DND-41 (cell line): ENCODE results near the gene CCDC85C.

Experiments
- ATAC-seq: fragments of 200-7000 bp; cut with Tn5 transposase; 3 replicates; pipeline ENCODE4 v1.9.1; 2021; ENCODE audit warnings: low read depth; ENCODE audit not compliant: insufficient read depth
- DNase-seq: peaks from one replicate; pipeline ENCODE4 v3.0.0-alpha.2; 2020
- H2AFZ ChIP-seq: 2 replicates; pipeline ENCODE4 v1.6.0; 2012; ENCODE audit warnings: low read depth, low read length
- H3K27ac ChIP-seq: 2 replicates; pipeline ENCODE4 v1.5.1; 2012; ENCODE audit warnings: low read length, inconsistent platforms
- H3K27me3 ChIP-seq: fragments of 200-600 bp; sonication (generic); 2 replicates; pipeline ENCODE4 v1.6.0; 2012; ENCODE audit warnings: low read length, mild to moderate bottlenecking, inconsistent platforms; ENCODE audit not compliant: insufficient read depth, poor library complexity
- H3K36me3 ChIP-seq: 2 replicates; pipeline ENCODE4 v1.5.1; 2012; ENCODE audit warnings: low read length, inconsistent platforms; ENCODE audit not compliant: insufficient read depth
- H3K4me1 ChIP-seq: 2 replicates; pipeline ENCODE4 v1.5.1; 2012; ENCODE audit warnings: mild to moderate bottlenecking, low read length; ENCODE audit not compliant: insufficient read depth
- H3K4me2 ChIP-seq: 2 replicates; pipeline ENCODE4 v1.6.0; 2012; ENCODE audit warnings: mild to moderate bottlenecking, moderate library complexity, low read length, inconsistent platforms; ENCODE audit not compliant: insufficient read depth
- H3K4me3 ChIP-seq, 2 experiments: fragments of 200-600 bp in 1 of 2; shearing (Covaris generic) in 1 of 2; 2 replicates each; pipeline ENCODE4 v1.5.1; 2012 to 2016; ENCODE audit warnings: inconsistent platforms in 2 of 2, low read length in 2 of 2, mild to moderate bottlenecking in 2 of 2, low read depth in 1 of 2, moderate library complexity in 1 of 2
- H3K79me2 ChIP-seq: 2 replicates; pipeline ENCODE4 v1.6.0; 2012; ENCODE audit warnings: low read length, inconsistent platforms; ENCODE audit not compliant: insufficient read depth
- H3K9ac ChIP-seq: 2 replicates; pipeline ENCODE4 v1.6.0; 2012; ENCODE audit warnings: low read depth, mild to moderate bottlenecking, inconsistent platforms, low read length, moderate library complexity
- H3K9me3 ChIP-seq: 2 replicates; pipeline ENCODE4 v1.5.1; 2012; ENCODE audit warnings: low read length, moderate library complexity, mild to moderate bottlenecking, inconsistent platforms; ENCODE audit not compliant: insufficient read depth, severe bottlenecking
- H4K20me1 ChIP-seq: 2 replicates; pipeline ENCODE4 v1.6.0; 2012; ENCODE audit warnings: low read length; ENCODE audit not compliant: insufficient read depth
- EZH2 ChIP-seq: IDR thresholded peaks from 3 replicates; pipeline ENCODE4 v1.6.1; 2012; ENCODE audit warnings: borderline replicate concordance, low read depth, mild to moderate bottlenecking, moderate library complexity, low read length, inconsistent platforms; ENCODE audit not compliant: severe bottlenecking
- TF ChIP-seq, protein P1 (sequence below): IDR thresholded peaks from 2 replicates; pipeline ENCODE4 v1.5.1; 2012; ENCODE audit warnings: borderline replicate concordance, low read length, moderate library complexity, mild to moderate bottlenecking; ENCODE audit not compliant: poor library complexity, severe bottlenecking; ENCODE audit errors: extremely low read depth

Gene CCDC85C

GRCh38 chr14:99521176-99522024 is 82.6 kb downstream of the CCDC85C start:
- DNase-seq (no peak), ATAC-seq (no peak)
- H2AFZ ChIP-seq = no peak overlapping the region
- H3K79me2 ChIP-seq = no peaks in the 10 kb centered on the region
- H3K27ac ChIP-seq = no peak overlapping the region
- H4K20me1 ChIP-seq = peaks cover 46% of the 10 kb centered on the region
- no peaks in the 10 kb centered on the region for H3K9me3 ChIP-seq
- no peak for TF ChIP-seq EZH2
- TF ChIP-seq, protein P1, sequence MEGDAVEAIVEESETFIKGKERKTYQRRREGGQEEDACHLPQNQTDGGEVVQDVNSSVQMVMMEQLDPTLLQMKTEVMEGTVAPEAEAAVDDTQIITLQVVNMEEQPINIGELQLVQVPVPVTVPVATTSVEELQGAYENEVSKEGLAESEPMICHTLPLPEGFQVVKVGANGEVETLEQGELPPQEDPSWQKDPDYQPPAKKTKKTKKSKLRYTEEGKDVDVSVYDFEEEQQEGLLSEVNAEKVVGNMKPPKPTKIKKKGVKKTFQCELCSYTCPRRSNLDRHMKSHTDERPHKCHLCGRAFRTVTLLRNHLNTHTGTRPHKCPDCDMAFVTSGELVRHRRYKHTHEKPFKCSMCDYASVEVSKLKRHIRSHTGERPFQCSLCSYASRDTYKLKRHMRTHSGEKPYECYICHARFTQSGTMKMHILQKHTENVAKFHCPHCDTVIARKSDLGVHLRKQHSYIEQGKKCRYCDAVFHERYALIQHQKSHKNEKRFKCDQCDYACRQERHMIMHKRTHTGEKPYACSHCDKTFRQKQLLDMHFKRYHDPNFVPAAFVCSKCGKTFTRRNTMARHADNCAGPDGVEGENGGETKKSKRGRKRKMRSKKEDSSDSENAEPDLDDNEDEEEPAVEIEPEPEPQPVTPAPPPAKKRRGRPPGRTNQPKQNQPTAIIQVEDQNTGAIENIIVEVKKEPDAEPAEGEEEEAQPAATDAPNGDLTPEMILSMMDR = no peak
- no peaks in the 10 kb centered on the region for H3K27me3 ChIP-seq
- H3K4me2 ChIP-seq = no peak overlapping the region
- no peak overlapping the region for H3K9ac ChIP-seq
- 0 out of 2 replicates have a peak, but pooled peaks cover 3% of the 10 kb centered on the region for H3K36me3 ChIP-seq
- H3K4me3 ChIP-seq = no peak overlapping the region
- no peaks in the 10 kb centered on the region for H3K4me1 ChIP-seq

DNA sequence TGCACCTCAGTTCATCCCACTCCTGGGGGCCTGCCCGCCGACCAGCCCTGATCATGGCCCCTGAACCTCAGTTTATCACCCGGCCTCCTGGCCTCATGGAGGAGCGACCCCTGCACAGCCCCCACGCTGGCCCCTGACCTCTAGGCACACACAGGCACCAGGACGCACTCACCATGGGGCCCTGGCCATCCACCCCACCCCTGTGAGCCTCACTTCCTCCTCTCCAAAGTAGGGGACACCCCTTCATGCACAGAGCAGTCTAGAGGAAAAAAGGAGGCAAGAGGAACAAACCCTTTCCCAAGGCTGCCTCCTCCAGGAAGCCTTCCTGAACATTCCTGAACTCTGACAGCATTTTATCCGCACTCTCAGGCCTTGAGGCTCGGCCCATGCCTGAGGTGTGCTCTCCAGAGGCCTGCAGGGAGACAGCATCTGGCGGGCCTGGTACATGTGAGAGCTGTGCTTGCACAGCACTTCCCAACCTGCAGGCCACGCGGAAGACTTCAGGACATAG is 83.4 kb downstream of the CCDC85C start:
- no peak for DNase-seq

GRCh38 chr14:99519931-99520421 is 84.0 kb downstream of the CCDC85C start:
- peaks cover 45% of the 10 kb centered on the region for H4K20me1 ChIP-seq
- no peak for TF ChIP-seq EZH2
- TF ChIP-seq, protein P1 = no peak
- H3K9me3 ChIP-seq = no peaks in the 10 kb centered on the region
- no peak overlapping the region for H2AFZ ChIP-seq
- H3K27me3 ChIP-seq = no peaks in the 10 kb centered on the region
- no peak overlapping the region for H3K4me2 ChIP-seq
- no peaks in the 10 kb centered on the region for H3K4me1 ChIP-seq
- no peak overlapping the region for H3K27ac ChIP-seq
- no peaks in the 10 kb centered on the region for H3K79me2 ChIP-seq
- ATAC-seq (no peak), DNase-seq (no peak)
- no peak overlapping the region for H3K9ac ChIP-seq
- H3K36me3 ChIP-seq = peaks cover 3% of the 10 kb centered on the region; the same call in 1 of the 2 replicates
- no peak overlapping the region for H3K4me3 ChIP-seq

More for the DNA sequence above, 83.4 kb downstream of the CCDC85C start:
- Histone ChIP-seq H3K27me3 (no peaks in the 10 kb centered on the region), H3K9me3 (no peaks in the 10 kb centered on the region), H2AFZ (no peak overlapping the region), H3K4me2 (no peak overlapping the region), H3K36me3 (0 out of 2 replicates have a peak, but pooled peaks cover 3% of the 10 kb centered on the region), H3K27ac (no peak overlapping the region), H3K4me1 (no peaks in the 10 kb centered on the region), H4K20me1 (peaks cover 43% of the 10 kb centered on the region), H3K9ac (no peak overlapping the region), H3K79me2 (no peaks in the 10 kb centered on the region), H3K4me3 (no peak overlapping the region)
- TF ChIP-seq EZH2 = no peak
- TF ChIP-seq, protein P1 = no peak
- no peak for ATAC-seq
